ENCODE data around the gene AKAP13. TPM values are rescaled to one million over a fixed set of nuclear protein-coding genes. Genes with fewer than 3 reads are reported as not detected.

Gene AKAP13
- total and polyA plus RNA-seq, 2 of the 13 experiments (the other 11 are each of a cell fraction or from before 2014, with no cell fraction given): 6.7 to 27.1 TPM

- ChIA-PET CTCF (ENCODE audit: low intra/inter-chr PET ratio, low total read pairs) (no interaction called here), POLR2A (no interaction called here)
- TF ChIP-seq AHR (CRISPR knock-in tag; IDR thresholded peaks at IDR 0.05): no peak
- no peak for TF ChIP-seq GPN1 (CRISPR knock-in tag; IDR thresholded peaks at IDR 0.05; ENCODE audit: borderline replicate concordance)
- no peak for TF ChIP-seq ZNF883 (CRISPR knock-in tag; IDR thresholded peaks at IDR 0.05; ENCODE audit: not compliant biosample characterization)
- TF ChIP-seq NAIF1 (CRISPR knock-in tag; IDR thresholded peaks at IDR 0.05; ENCODE audit: borderline replicate concordance): no peak
- TF ChIP-seq ARNT (IDR thresholded peaks at IDR 0.05): no peak
- TF ChIP-seq ZNF674 (CRISPR knock-in tag; IDR thresholded peaks at IDR 0.05; ENCODE audit: low read depth): no peak
- TF ChIP-seq TGIF2 (CRISPR knock-in tag; IDR thresholded peaks at IDR 0.05): no peak
- no peak for TF ChIP-seq ZNF235 (CRISPR knock-in tag; IDR thresholded peaks at IDR 0.05; ENCODE audit: borderline replicate concordance)
- TF ChIP-seq, protein P1, sequence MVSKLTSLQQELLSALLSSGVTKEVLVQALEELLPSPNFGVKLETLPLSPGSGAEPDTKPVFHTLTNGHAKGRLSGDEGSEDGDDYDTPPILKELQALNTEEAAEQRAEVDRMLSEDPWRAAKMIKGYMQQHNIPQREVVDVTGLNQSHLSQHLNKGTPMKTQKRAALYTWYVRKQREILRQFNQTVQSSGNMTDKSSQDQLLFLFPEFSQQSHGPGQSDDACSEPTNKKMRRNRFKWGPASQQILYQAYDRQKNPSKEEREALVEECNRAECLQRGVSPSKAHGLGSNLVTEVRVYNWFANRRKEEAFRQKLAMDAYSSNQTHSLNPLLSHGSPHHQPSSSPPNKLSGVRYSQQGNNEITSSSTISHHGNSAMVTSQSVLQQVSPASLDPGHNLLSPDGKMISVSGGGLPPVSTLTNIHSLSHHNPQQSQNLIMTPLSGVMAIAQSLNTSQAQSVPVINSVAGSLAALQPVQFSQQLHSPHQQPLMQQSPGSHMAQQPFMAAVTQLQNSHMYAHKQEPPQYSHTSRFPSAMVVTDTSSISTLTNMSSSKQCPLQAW (CRISPR knock-in tag; IDR thresholded peaks at IDR 0.05): no peak
- no peak for TF ChIP-seq ZNF460 (CRISPR knock-in tag; IDR thresholded peaks at IDR 0.05; ENCODE audit: borderline replicate concordance)
- no peak for TF ChIP-seq ZNF343 (CRISPR knock-in tag; IDR thresholded peaks at IDR 0.05)
- no peak overlapping the region for H2AFZ ChIP-seq (ENCODE audit: low read length)
- DNase-seq (ENCODE audit: low spot score) (no peak), ATAC-seq (no peak), FAIRE-seq (no peak)
- no peaks in the 10 kb centered on the region for H3K36me3 ChIP-seq (replicated peaks in 1 of 2; ENCODE audit: control insufficient read depth in 1 of 2, insufficient read depth in 2 of 2, low read length in 2 of 2)
- intact Hi-C loops (cut with micrococcal nuclease; ENCODE audit: unreplicated experiment) (no loop called here), in situ Hi-C loops (cut with HindIII; ENCODE audit: extremely low pct_ligation_motif_present, low pct_unique_long_range_greater_than_20kb) (no loop called here)
- H3K9ac ChIP-seq (ENCODE audit: insufficient read depth, low read depth, low read length): no peak overlapping the region
- no TSS peak for BruUV-seq (replicated peaks)
- no peaks in the 10 kb centered on the region for H3K27me3 ChIP-seq (ENCODE audit: control insufficient read depth in 1 of 2, insufficient read depth in 2 of 2, low read length in 2 of 2)
- H3K4me3 ChIP-seq (replicated peaks in 1 of 3; ENCODE audit: insufficient read depth in 1 of 3, low read depth in 2 of 3, low read length in 3 of 3): no peak overlapping the region
- peaks cover 35% of the 10 kb centered on the region for H3K79me2 ChIP-seq (ENCODE audit: insufficient read depth, low read length)
- H3K9me3 ChIP-seq (ENCODE audit: low read length): no peaks in the 10 kb centered on the region
- H3K27ac ChIP-seq (ENCODE audit: extremely low read length, insufficient read depth, low read length): no peak overlapping the region
- H3K4me1 ChIP-seq (ENCODE audit: insufficient read depth, low read length): peaks cover 4% of the 10 kb centered on the region; the same call in 1 of the 2 replicates
- 92% methylated on average over 5 of the region's 5 CpGs for WGBS (ENCODE audit: low lambda C conversion rate)
- H3K4me2 ChIP-seq (ENCODE audit: low read depth, low read length): no peak overlapping the region
- H4K20me1 ChIP-seq (ENCODE audit: insufficient read depth, low read length): peaks cover 3% of the 10 kb centered on the region; the same call in 1 of the 2 replicates
Measured at GRCh38 chr15:85427286-85428028, 47.1 kb downstream of the AKAP13 start.
